ENCODE data around the gene PSAPL1. TPM values are rescaled to one million over a fixed set of nuclear protein-coding genes. Genes with fewer than 3 reads are reported as not detected.

Gene PSAPL1
- total RNA-seq, 1 experiment from 2014 or later = not detected

DNA sequence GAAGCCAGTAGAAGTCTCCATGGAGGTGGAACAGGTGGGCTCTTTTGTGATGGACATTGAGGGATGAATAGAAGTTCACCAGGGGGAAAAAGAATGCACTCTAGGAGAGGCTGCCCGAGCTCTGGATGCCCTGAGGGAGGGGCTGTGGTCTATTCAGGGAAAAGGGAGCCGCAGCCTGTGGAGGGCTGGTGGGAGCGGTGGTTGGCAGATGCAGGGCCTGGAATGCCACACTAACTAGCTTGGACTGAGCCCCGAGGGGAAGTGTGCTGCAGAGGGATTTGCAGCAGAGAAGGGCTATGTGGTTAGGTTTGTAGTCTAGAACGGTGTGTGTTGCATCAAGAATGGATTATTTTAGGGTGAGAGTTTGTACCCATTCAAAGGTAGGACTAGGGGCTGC lies 29.5 kb upstream of the PSAPL1 start:
- intact Hi-C loops (cut with micrococcal nuclease; ENCODE audit: unreplicated experiment) = no loop called here
- Histone ChIP-seq H3K27ac (ENCODE audit: low read length) (no peak overlapping the region), H3K36me3 (ENCODE audit: control insufficient read depth, insufficient read depth, low read length) (no peaks in the 10 kb centered on the region), H3K4me1 (ENCODE audit: control insufficient read depth, insufficient read depth, low read length) (no peaks in the 10 kb centered on the region), H3K9me3 (ENCODE audit: control insufficient read depth, insufficient read depth, low read depth, low read length) (no peaks in the 10 kb centered on the region), H3K4me3 (ENCODE audit: low read depth in 2 of 2, low read length in 2 of 2) (no peak overlapping the region), H3K27me3 (ENCODE audit: control insufficient read depth, insufficient read depth, low read length) (no peaks in the 10 kb centered on the region)
- in situ Hi-C loops (cut with HindIII; ENCODE audit: low pct_unique_long_range_greater_than_20kb, low sequenced_read_pairs) = no loop called here
- TF ChIP-seq POLR2AphosphoS5 (IDR thresholded peaks at IDR 0.05; ENCODE audit: low read depth, low read length) (no peak), TCF7L2 (IDR thresholded peaks at IDR 0.05; ENCODE audit: low read depth, low read length) (no peak), SIN3A (IDR thresholded peaks at IDR 0.05; ENCODE audit: borderline replicate concordance, insufficient read depth, low read depth, low read length) (no peak)
- TF ChIP-seq, protein P1, sequence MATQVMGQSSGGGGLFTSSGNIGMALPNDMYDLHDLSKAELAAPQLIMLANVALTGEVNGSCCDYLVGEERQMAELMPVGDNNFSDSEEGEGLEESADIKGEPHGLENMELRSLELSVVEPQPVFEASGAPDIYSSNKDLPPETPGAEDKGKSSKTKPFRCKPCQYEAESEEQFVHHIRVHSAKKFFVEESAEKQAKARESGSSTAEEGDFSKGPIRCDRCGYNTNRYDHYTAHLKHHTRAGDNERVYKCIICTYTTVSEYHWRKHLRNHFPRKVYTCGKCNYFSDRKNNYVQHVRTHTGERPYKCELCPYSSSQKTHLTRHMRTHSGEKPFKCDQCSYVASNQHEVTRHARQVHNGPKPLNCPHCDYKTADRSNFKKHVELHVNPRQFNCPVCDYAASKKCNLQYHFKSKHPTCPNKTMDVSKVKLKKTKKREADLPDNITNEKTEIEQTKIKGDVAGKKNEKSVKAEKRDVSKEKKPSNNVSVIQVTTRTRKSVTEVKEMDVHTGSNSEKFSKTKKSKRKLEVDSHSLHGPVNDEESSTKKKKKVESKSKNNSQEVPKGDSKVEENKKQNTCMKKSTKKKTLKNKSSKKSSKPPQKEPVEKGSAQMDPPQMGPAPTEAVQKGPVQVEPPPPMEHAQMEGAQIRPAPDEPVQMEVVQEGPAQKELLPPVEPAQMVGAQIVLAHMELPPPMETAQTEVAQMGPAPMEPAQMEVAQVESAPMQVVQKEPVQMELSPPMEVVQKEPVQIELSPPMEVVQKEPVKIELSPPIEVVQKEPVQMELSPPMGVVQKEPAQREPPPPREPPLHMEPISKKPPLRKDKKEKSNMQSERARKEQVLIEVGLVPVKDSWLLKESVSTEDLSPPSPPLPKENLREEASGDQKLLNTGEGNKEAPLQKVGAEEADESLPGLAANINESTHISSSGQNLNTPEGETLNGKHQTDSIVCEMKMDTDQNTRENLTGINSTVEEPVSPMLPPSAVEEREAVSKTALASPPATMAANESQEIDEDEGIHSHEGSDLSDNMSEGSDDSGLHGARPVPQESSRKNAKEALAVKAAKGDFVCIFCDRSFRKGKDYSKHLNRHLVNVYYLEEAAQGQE (IDR thresholded peaks at IDR 0.05; ENCODE audit: insufficient read depth in 1 of 2, low read depth in 2 of 2, low read length in 1 of 2) = no peak
- TF ChIP-seq, protein P2, sequence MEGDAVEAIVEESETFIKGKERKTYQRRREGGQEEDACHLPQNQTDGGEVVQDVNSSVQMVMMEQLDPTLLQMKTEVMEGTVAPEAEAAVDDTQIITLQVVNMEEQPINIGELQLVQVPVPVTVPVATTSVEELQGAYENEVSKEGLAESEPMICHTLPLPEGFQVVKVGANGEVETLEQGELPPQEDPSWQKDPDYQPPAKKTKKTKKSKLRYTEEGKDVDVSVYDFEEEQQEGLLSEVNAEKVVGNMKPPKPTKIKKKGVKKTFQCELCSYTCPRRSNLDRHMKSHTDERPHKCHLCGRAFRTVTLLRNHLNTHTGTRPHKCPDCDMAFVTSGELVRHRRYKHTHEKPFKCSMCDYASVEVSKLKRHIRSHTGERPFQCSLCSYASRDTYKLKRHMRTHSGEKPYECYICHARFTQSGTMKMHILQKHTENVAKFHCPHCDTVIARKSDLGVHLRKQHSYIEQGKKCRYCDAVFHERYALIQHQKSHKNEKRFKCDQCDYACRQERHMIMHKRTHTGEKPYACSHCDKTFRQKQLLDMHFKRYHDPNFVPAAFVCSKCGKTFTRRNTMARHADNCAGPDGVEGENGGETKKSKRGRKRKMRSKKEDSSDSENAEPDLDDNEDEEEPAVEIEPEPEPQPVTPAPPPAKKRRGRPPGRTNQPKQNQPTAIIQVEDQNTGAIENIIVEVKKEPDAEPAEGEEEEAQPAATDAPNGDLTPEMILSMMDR (IDR thresholded peaks at IDR 0.05) = no peak
- POLR2A ChIA-PET = no interaction called here
- ATAC-seq = no peak
- BruUV-seq (replicated peaks) = no TSS peak
- no peak for DNase-seq (ENCODE audit: low read depth, low spot score)
- CTCF ChIA-PET = no interaction called here

DNA sequence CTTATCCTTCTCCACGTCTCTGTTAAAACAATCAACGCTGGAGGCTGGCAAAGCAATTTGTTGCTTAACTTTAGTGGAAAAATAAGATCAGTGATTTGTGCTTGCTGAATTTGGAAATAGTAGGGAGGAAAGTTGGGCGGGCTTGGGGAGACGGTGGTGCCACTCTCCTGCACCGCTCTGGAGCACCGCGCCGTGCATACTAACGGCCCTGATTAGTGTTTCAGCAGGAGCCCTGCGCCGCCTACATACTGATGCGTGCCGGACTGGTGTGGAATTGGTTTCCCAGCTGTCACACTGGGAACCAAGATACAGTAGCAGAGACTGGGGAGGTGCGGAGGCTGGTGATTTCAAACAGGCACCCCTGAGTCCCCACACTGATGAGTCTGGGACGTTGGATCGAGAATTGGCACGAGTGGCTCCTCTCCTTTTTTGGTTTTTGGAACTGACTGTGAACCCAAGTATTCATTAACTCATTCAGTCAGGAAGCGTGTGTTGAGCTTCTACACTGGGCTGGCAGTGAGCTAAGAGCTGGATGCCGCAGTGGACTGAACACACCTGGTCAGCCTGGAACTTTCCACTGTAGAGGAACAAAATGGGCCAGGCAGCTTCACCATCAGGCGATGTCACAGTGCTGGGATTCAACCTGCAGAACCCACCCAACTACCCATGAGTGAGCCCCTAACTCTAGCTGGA lies 29.0 kb upstream of the PSAPL1 start:
- H3K27ac ChIP-seq (ENCODE audit: low read length) = no peak overlapping the region
- no peak for ATAC-seq
- no TSS peak for BruUV-seq (replicated peaks)
- no peaks in the 10 kb centered on the region for H3K36me3 ChIP-seq (ENCODE audit: control insufficient read depth, insufficient read depth, low read length)
- H3K4me1 ChIP-seq (ENCODE audit: control insufficient read depth, insufficient read depth, low read length) = no peaks in the 10 kb centered on the region
- no peaks in the 10 kb centered on the region for H3K27me3 ChIP-seq (ENCODE audit: control insufficient read depth, insufficient read depth, low read length)
- TF ChIP-seq, protein P2 (IDR thresholded peaks at IDR 0.05) = no peak
- TF ChIP-seq POLR2AphosphoS5 (IDR thresholded peaks at IDR 0.05; ENCODE audit: low read depth, low read length) = no peak
- TF ChIP-seq, protein P1 (IDR thresholded peaks at IDR 0.05; ENCODE audit: insufficient read depth in 1 of 2, low read depth in 2 of 2, low read length in 1 of 2) = no peak
- intact Hi-C loops (cut with micrococcal nuclease; ENCODE audit: unreplicated experiment) (no loop called here), in situ Hi-C loops (cut with HindIII; ENCODE audit: low pct_unique_long_range_greater_than_20kb, low sequenced_read_pairs) (no loop called here)
- POLR2A ChIA-PET = no interaction called here
- DNase-seq (ENCODE audit: low read depth, low spot score) = no peak
- CTCF ChIA-PET = no interaction called here
- no peak overlapping the region for H3K4me3 ChIP-seq (ENCODE audit: low read depth in 2 of 2, low read length in 2 of 2)
- no peaks in the 10 kb centered on the region for H3K9me3 ChIP-seq (ENCODE audit: control insufficient read depth, insufficient read depth, low read depth, low read length)
